BE2C (cell line): Measurements from ENCODE around the gene KRTAP10-3.

ENCODE experiments used
- DNase-seq: peaks from one replicate; pipeline ENCODE4 v3.0.0-alpha.2; 2020
- H3K27me3 ChIP-seq: fragments of 250-450 bp; sonication (Bioruptor Pico); 2 replicates; pipeline ENCODE4 v1.5.1; 2020; ENCODE audit warnings: mild to moderate bottlenecking
- H3K36me3 ChIP-seq: fragments of 250-450 bp; sonication (Bioruptor Pico); 2 replicates; pipeline ENCODE4 v1.5.1; 2020; ENCODE audit warnings: mild to moderate bottlenecking
- H3K4me1 ChIP-seq: fragments of 250-450 bp; sonication (Bioruptor Pico); 2 replicates; pipeline ENCODE4 v1.5.1; 2020
- H3K4me3 ChIP-seq: 2 replicates; pipeline ENCODE4 v1.5.1; 2011; ENCODE audit warnings: low read depth, low read length
- H3K9me3 ChIP-seq: fragments of 250-450 bp; sonication (Bioruptor Pico); 2 replicates; pipeline ENCODE4 v1.5.1; 2020
- CTCF ChIP-seq: IDR thresholded peaks from 2 replicates; pipeline ENCODE4 v1.5.1; 2012; ENCODE audit warnings: mild to moderate bottlenecking, low read depth, low read length

The KRTAP10-3 gene

GRCh38 chr21:44527156-44527982 lies 31.2 kb downstream of the KRTAP10-3 start:
- Histone ChIP-seq H3K9me3 (peaks cover 4% of the 10 kb centered on the region; the same call in 1 of the 2 replicates), H3K27me3 (no peaks in the 10 kb centered on the region; the same call in 1 of the 2 replicates), H3K36me3 (no peaks in the 10 kb centered on the region), H3K4me3 (no peak overlapping the region), H3K4me1 (no peaks in the 10 kb centered on the region)
- TF ChIP-seq CTCF, result no peak
- no peak for DNase-seq

- H3K4me3 ChIP-seq, result no peak overlapping the region
- DNase-seq, result no peak
- H3K27me3 ChIP-seq, result no peaks in the 10 kb centered on the region; the same call in 1 of the 2 replicates
- peaks cover 4% of the 10 kb centered on the region; the same call in 1 of the 2 replicates for H3K9me3 ChIP-seq
- no peaks in the 10 kb centered on the region for H3K4me1 ChIP-seq
- H3K36me3 ChIP-seq, result no peaks in the 10 kb centered on the region
- TF ChIP-seq CTCF, result no peak
These were observed 32.2 kb downstream of the KRTAP10-3 start for GRCh38 chr21:44526096-44526997.

GRCh38 chr21:44525391-44526095 lies 33.1 kb downstream of the KRTAP10-3 start:
- Histone ChIP-seq H3K9me3 (peaks cover 4% of the 10 kb centered on the region; the same call in 1 of the 2 replicates), H3K4me3 (no peak overlapping the region), H3K36me3 (no peaks in the 10 kb centered on the region), H3K4me1 (no peaks in the 10 kb centered on the region), H3K27me3 (no peaks in the 10 kb centered on the region; the same call in 1 of the 2 replicates)
- DNase-seq, result peak; percentile 9
- no peak for TF ChIP-seq CTCF

- no peak for TF ChIP-seq CTCF
- H3K4me3 ChIP-seq, result no peak overlapping the region
- no peak for DNase-seq
- no peaks in the 10 kb centered on the region for H3K36me3 ChIP-seq
- peaks cover 4% of the 10 kb centered on the region; the same call in 1 of the 2 replicates for H3K9me3 ChIP-seq
- H3K4me1 ChIP-seq, result no peaks in the 10 kb centered on the region
- no peaks in the 10 kb centered on the region; the same call in 1 of the 2 replicates for H3K27me3 ChIP-seq
These were observed 33.9 kb downstream of the KRTAP10-3 start for GRCh38 chr21:44524414-44525371.
